ENCODE data around the gene DNAH17. TPM values are rescaled to one million over a fixed set of nuclear protein-coding genes. Genes with fewer than 3 reads are reported as not detected.

DNAH17 gene
- polyA plus RNA-seq, 1 donor from 2014 or later = 1.1 TPM

GRCh38 chr17:78408476-78409050 is 168.6 kb downstream of the DNAH17 start:
- Mint-ChIP-seq H3K4me1 (peaks cover 16 to 25% (median 17%) of the 10 kb centered on the region in 3 donors), H3K27me3 (no peaks in the 10 kb centered on the region), H3K9me3 (no peaks in the 10 kb centered on the region), H3K4me3 (peak overlapping the region in 1 of 4 donors; percentile 22), H3K36me3 (no peaks in the 10 kb centered on the region), H3K27ac (peak overlapping the region in 2 of 3 donors; percentile 16 to 18)

- Mint-ChIP-seq H3K4me3 (no peak overlapping the region), H3K36me3 (no peaks in the 10 kb centered on the region), H3K9me3 (no peaks in the 10 kb centered on the region), H3K4me1 (peaks cover 9 to 21% (median 10%) of the 10 kb centered on the region in 3 donors), H3K27ac (peak overlapping the region in 2 of 3 donors; percentile 16 to 18), H3K27me3 (no peaks in the 10 kb centered on the region)
These were observed 169.7 kb downstream of the DNAH17 start for GRCh38 chr17:78407387-78408000.

GRCh38 chr17:78406920-78407319 is 170.3 kb downstream of the DNAH17 start:
- Mint-ChIP-seq H3K27ac (no peak overlapping the region), H3K4me1 (peaks cover 9 to 17% (median 9%) of the 10 kb centered on the region in 3 donors), H3K4me3 (no peak overlapping the region), H3K36me3 (peaks cover 2% of the 10 kb centered on the region), H3K27me3 (no peaks in the 10 kb centered on the region), H3K9me3 (no peaks in the 10 kb centered on the region)

- peak overlapping the region in 1 of 4 donors; percentile 28 for H3K4me3 Mint-ChIP-seq
- peaks cover 2% of the 10 kb centered on the region for H3K36me3 Mint-ChIP-seq
- no peaks in the 10 kb centered on the region for H3K9me3 Mint-ChIP-seq
- H3K27ac Mint-ChIP-seq = peak overlapping the region in 1 of 3 donors; percentile 87
- no peaks in the 10 kb centered on the region for H3K27me3 Mint-ChIP-seq
- peaks cover 9 to 19% (median 9%) of the 10 kb centered on the region in 3 donors for H3K4me1 Mint-ChIP-seq
These were observed 170.8 kb downstream of the DNAH17 start for GRCh38 chr17:78406396-78406795.

DNA sequence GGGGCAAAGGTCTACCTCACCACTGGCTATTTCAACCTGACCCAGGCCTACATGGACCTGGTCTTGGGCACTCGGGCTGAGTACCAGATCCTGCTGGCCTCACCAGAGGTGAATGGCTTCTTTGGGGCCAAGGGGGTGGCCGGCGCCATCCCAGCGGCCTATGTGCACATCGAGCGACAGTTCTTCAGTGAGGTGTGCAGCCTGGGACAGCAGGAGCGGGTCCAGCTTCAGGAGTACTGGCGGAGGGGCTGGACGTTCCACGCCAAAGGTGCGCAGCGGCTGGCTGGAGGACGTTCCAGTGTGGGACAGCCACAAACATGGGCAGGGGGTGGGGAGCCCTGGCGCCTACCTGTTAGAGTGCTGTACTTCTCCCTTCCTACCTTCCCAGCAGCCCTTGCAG is 173.4 kb downstream of the DNAH17 start:
- H3K4me1 Mint-ChIP-seq = peaks cover under 1 to 12% (median 6%) of the 10 kb centered on the region in 3 donors
- H3K9me3 Mint-ChIP-seq = no peaks in the 10 kb centered on the region
- no peak overlapping the region for H3K27ac Mint-ChIP-seq
- H3K27me3 Mint-ChIP-seq = no peaks in the 10 kb centered on the region
- H3K4me3 Mint-ChIP-seq = no peak overlapping the region
- peaks cover 2% of the 10 kb centered on the region for H3K36me3 Mint-ChIP-seq

DNA sequence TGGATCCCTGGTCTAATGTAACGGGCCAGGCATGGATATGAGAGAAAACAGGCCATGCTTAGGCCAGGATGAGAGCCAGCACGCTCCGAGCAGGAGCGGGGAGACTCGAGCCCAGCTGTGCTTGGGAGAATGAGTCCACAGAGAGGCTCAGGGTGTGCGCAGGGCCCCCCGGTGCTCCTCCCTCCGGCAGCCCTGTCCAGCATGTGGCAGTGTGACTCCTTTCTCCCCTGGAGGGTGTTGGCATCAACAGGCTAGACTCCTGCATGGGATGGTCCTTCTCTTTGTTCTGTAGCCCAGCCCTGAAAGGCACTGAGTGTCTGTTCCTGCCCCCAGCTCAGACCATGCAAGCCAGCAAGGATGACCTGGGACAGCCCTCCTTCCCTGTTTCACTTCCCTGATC is 175.3 kb downstream of the DNAH17 start:
- no peak overlapping the region for H3K27ac Mint-ChIP-seq
- no peaks in the 10 kb centered on the region for H3K27me3 Mint-ChIP-seq
- H3K9me3 Mint-ChIP-seq = no peaks in the 10 kb centered on the region
- H3K4me3 Mint-ChIP-seq = no peak overlapping the region
- peaks cover 4% of the 10 kb centered on the region for H3K36me3 Mint-ChIP-seq
- H3K4me1 Mint-ChIP-seq = peaks cover 0 to 6% (median 3%) of the 10 kb centered on the region in 3 donors

GRCh38 chr17:78401246-78401645 is 175.9 kb downstream of the DNAH17 start:
- peaks cover 0 to 4% (median 2%) of the 10 kb centered on the region in 3 donors for H3K4me1 Mint-ChIP-seq
- no peaks in the 10 kb centered on the region for H3K9me3 Mint-ChIP-seq
- peaks cover 4% of the 10 kb centered on the region for H3K36me3 Mint-ChIP-seq
- no peak overlapping the region for H3K4me3 Mint-ChIP-seq
- no peaks in the 10 kb centered on the region for H3K27me3 Mint-ChIP-seq
- no peak overlapping the region for H3K27ac Mint-ChIP-seq

DNA sequence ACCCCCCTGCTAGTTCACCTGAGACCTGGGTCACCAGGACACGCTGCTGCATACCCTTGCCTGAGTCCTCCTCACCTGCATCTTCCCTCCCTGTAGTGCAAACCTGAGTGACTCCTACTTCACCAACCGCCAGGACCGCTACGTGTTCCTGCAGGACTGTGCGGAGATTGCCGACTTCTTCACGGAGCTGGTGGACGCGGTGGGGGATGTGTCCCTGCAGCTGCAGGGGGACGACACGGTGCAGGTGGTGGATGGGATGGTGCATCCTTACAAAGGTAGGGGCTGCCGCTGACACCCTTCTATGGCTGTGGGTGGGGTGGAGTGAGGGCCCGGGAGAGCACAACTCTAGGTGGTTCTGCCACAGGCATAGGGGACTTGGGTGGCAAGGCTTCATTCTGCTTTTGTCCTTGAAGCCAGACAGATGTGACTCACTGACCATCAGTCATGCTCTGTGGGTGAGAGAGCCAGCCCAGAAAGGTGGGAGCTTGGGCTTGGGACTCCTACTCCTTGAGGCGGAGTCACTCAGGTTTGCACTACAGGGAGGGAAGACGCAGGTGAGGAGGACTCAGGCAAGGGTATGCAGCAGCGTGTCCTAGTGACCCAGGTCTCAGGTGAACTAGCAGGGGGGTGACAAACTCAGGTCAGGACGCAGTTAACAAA is 176.5 kb downstream of the DNAH17 start:
- peaks cover 4% of the 10 kb centered on the region for H3K36me3 Mint-ChIP-seq
- no peak overlapping the region for H3K4me3 Mint-ChIP-seq
- H3K9me3 Mint-ChIP-seq = no peaks in the 10 kb centered on the region
- H3K4me1 Mint-ChIP-seq = peaks cover 0 to 4% (median 2%) of the 10 kb centered on the region in 3 donors
- no peaks in the 10 kb centered on the region for H3K27me3 Mint-ChIP-seq
- H3K27ac Mint-ChIP-seq = no peak overlapping the region

DNA sequence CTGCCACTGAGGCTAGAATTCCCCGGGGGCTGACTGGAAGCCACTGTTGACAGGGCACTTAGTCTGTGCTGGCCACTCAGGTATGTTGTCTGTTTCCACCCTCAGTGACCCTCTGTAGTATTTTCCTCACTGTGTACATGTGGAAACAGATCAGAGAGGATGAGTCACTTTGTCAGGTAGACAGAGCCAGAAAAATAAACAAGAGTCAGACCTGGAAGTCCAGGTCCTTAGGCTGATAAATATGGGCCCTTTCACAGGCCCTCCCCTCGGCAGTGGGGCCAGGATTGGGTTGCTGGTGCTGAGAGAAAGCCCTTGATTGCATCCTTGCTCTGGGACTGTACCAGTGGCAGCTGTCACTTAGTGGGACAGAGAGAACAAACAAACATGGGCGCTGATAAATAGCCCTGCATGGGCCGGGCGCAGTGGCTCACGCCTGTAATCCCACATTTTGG is 177.5 kb downstream of the DNAH17 start:
- Mint-ChIP-seq H3K27me3 (no peaks in the 10 kb centered on the region), H3K9me3 (no peaks in the 10 kb centered on the region), H3K36me3 (peaks cover 5% of the 10 kb centered on the region), H3K27ac (no peak overlapping the region), H3K4me3 (no peak overlapping the region), H3K4me1 (peaks cover 0 to 5% (median 4%) of the 10 kb centered on the region in 3 donors)

DNA sequence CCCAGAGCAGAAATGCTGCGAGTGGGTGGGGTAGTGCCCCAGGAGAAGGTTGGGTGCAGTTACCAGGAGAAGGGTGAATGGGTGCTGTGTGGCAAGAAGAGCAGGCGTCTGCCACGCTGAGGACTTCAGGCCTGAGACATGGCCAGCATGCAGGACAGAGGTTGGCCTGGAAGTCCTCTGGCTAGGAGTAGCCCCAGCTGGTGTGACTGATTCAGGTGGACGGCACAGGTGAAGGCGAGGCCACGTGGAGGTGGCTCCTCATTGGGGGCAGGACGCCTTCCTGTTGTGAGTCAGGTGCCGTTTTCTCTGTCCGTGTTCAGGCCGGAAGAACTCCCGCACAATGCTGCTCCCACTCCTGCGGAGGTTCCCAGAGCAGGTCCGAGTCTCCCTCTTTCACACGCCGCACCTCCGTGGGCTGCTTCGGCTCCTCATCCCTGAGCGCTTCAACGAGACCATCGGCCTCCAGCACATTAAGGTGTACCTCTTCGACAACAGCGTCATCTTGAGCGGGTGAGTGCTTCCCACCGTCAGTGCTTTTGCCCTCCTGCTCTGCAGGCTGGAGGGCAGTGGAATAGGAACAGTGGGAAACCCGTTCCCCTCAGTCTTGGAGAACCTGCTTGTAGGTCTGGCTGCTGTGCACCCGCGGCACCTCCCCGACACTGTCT is 178.0 kb downstream of the DNAH17 start:
- H3K9me3 Mint-ChIP-seq = no peaks in the 10 kb centered on the region
- peaks cover 0 to 5% (median 4%) of the 10 kb centered on the region in 3 donors for H3K4me1 Mint-ChIP-seq
- peaks cover 6% of the 10 kb centered on the region for H3K36me3 Mint-ChIP-seq
- no peaks in the 10 kb centered on the region for H3K27me3 Mint-ChIP-seq
- H3K4me3 Mint-ChIP-seq = no peak overlapping the region
- no peak overlapping the region for H3K27ac Mint-ChIP-seq

DNA sequence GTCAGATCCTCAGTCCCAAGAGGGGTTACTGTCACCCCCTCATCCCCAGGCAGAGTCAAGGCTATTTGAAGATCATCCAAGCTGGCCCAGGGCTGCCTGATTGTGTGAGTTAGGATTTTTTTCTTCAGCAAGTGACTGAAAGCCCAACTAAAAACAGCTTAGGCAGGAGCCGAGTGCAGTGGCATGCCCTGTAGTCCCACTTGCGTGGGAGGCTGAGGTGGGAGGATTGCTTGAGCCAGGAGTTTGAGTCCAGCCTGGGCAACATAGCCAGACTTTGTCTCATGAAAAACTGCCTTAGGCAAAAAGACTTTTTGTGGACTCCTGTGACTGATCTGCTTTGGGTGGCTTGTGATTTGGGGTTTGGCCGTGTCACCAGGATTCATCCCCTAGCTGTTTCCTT is 178.8 kb downstream of the DNAH17 start:
- no peak overlapping the region for H3K27ac Mint-ChIP-seq
- H3K4me3 Mint-ChIP-seq = no peak overlapping the region
- peaks cover 0 to 7% (median 5%) of the 10 kb centered on the region in 3 donors for H3K4me1 Mint-ChIP-seq
- no peaks in the 10 kb centered on the region for H3K9me3 Mint-ChIP-seq
- H3K36me3 Mint-ChIP-seq = peaks cover 7% of the 10 kb centered on the region
- no peaks in the 10 kb centered on the region for H3K27me3 Mint-ChIP-seq

DNA sequence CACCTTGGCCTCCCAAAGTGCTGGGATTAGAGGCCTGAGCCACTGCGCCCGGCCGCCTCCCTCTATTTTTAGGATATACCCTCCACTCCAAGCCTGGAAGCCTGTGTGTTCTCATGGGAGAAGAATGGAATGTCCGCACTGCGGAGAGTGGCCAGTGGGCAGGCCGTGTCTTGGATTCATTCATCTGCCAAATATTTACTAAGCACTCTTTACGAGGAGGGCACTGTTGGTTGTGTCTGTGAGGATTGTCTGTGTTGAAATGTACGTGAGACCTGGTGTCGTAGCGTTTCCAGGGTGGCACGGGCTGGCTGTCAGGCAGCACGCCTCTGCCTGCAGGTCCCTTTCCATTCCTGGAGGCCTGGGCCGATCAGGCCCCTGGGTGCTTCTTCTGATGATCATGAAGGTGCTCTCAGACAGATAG is 179.5 kb downstream of the DNAH17 start:
- Mint-ChIP-seq H3K4me3 (peak overlapping the region in 1 of 4 donors; percentile 12), H3K9me3 (no peaks in the 10 kb centered on the region), H3K27me3 (no peaks in the 10 kb centered on the region), H3K36me3 (peaks cover 7% of the 10 kb centered on the region), H3K4me1 (peaks cover 0 to 9% (median 5%) of the 10 kb centered on the region in 3 donors), H3K27ac (peak overlapping the region in 1 of 3 donors; percentile 19)

- H3K4me1 Mint-ChIP-seq = peaks cover 4 to 11% (median 4%) of the 10 kb centered on the region in 3 donors
- H3K36me3 Mint-ChIP-seq = peaks cover 6% of the 10 kb centered on the region
- no peak overlapping the region for H3K4me3 Mint-ChIP-seq
- peak overlapping the region in 1 of 3 donors; percentile 50 for H3K27ac Mint-ChIP-seq
- H3K27me3 Mint-ChIP-seq = no peaks in the 10 kb centered on the region
- no peaks in the 10 kb centered on the region for H3K9me3 Mint-ChIP-seq
These were observed 180.5 kb downstream of the DNAH17 start for GRCh38 chr17:78396441-78397337.

DNA sequence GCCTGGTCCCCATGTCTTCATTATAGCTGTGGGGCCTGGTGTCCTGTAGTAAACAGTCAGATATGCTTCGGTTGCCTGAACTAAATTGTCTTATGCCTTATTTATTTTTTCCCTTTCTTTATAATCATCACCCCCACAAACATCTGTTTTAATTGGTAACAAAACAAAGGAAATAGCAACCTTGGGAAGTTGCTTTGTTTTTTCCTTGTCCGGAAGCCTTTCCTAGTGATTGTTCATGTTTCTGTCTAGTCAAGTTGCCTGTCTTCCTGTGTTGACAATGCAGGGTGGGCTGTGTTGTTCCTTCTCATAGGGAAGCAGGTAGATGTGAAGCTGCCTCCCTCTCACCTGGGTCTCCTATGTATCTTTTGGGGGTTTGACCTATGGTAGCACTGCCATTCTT is 182.0 kb downstream of the DNAH17 start:
- H3K27me3 Mint-ChIP-seq = no peaks in the 10 kb centered on the region
- peaks cover 6% of the 10 kb centered on the region for H3K36me3 Mint-ChIP-seq
- H3K4me1 Mint-ChIP-seq = peaks cover 4 to 14% (median 8%) of the 10 kb centered on the region in 3 donors
- no peak overlapping the region for H3K27ac Mint-ChIP-seq
- H3K9me3 Mint-ChIP-seq = no peaks in the 10 kb centered on the region
- no peak overlapping the region for H3K4me3 Mint-ChIP-seq

Data from IgD-negative memory B cell (primary cell).